ENCODE data around the gene TMEM40. TPM values are rescaled to one million over a fixed set of nuclear protein-coding genes. Genes with fewer than 3 reads are reported as not detected.

Gene TMEM40
- total and polyA plus RNA-seq, 2 of the 13 experiments (the other 11 are each of a cell fraction or from before 2014, with no cell fraction given) = 0.16 TPM; not detected in 1

- TF ChIP-seq BHLHE40 (IDR thresholded peaks at IDR 0.05; ENCODE audit: low read length) = peak; percentile 63
- peak; percentile 48 for TF ChIP-seq HNF4A (CRISPR knock-in tag; IDR thresholded peaks at IDR 0.05)
- TF ChIP-seq PHF5A (CRISPR knock-in tag; IDR thresholded peaks at IDR 0.05; ENCODE audit: low read depth, unreplicated experiment) = no peak
- no peak for TF ChIP-seq ZBTB3 (CRISPR knock-in tag; IDR thresholded peaks at IDR 0.05; ENCODE audit: borderline replicate concordance, low read depth)
- 0 out of 2 replicates have a peak, but pooled peaks have one; percentile 16 for TF ChIP-seq ZNF687 (CRISPR knock-in tag; IDR thresholded peaks at IDR 0.05)
- TF ChIP-seq ZNF569 (CRISPR knock-in tag; IDR thresholded peaks at IDR 0.05; ENCODE audit: borderline replicate concordance) = no peak
- no peak for TF ChIP-seq TMF1 (CRISPR knock-in tag; IDR thresholded peaks at IDR 0.05; ENCODE audit: low read depth)
- no peak for TF ChIP-seq KLF9 (CRISPR knock-in tag; IDR thresholded peaks at IDR 0.05; ENCODE audit: low read depth)
- no peak for TF ChIP-seq EP300 (IDR thresholded peaks at IDR 0.05; ENCODE audit: low read depth in 2 of 2, low read length in 2 of 2)
- TF ChIP-seq EP300 (CRISPR knock-in tag; IDR thresholded peaks at IDR 0.05; ENCODE audit: borderline replicate concordance) = no peak
- TF ChIP-seq TRAFD1 (CRISPR knock-in tag; IDR thresholded peaks at IDR 0.05; ENCODE audit: borderline replicate concordance) = no peak
- TF ChIP-seq ZNF746 (CRISPR knock-in tag; IDR thresholded peaks at IDR 0.05) = no peak
- TF ChIP-seq ZNF777 (CRISPR knock-in tag; IDR thresholded peaks at IDR 0.05) = no peak
- TF ChIP-seq ZNF124 (CRISPR knock-in tag; IDR thresholded peaks at IDR 0.05) = no peak
- peak; percentile 38; the same call in 1 of the 2 replicates for TF ChIP-seq SMC3 (IDR thresholded peaks at IDR 0.05; ENCODE audit: low read length)
- no peak for TF ChIP-seq NR2F1 (CRISPR knock-in tag; IDR thresholded peaks at IDR 0.05)
- no peak for TF ChIP-seq ZNF773 (CRISPR knock-in tag; IDR thresholded peaks at IDR 0.05; ENCODE audit: borderline replicate concordance)
- no peak for TF ChIP-seq CC2D1A (CRISPR knock-in tag; IDR thresholded peaks at IDR 0.05)
- no peak for TF ChIP-seq ZNF781 (CRISPR knock-in tag; IDR thresholded peaks at IDR 0.05; ENCODE audit: borderline replicate concordance, not compliant biosample characterization)
- TF ChIP-seq FOXO1 (CRISPR knock-in tag; IDR thresholded peaks at IDR 0.05) = no peak
- TF ChIP-seq SALL2 (CRISPR knock-in tag; IDR thresholded peaks at IDR 0.05) = no peak
- TF ChIP-seq ZHX1 (CRISPR knock-in tag; IDR thresholded peaks at IDR 0.05; ENCODE audit: low read depth) = no peak
- no peak for TF ChIP-seq ATM (IDR thresholded peaks at IDR 0.05; ENCODE audit: borderline replicate concordance)
- 0 out of 2 replicates have a peak, but pooled peaks have one; percentile 21 for TF ChIP-seq RXRA (CRISPR knock-in tag; IDR thresholded peaks at IDR 0.05)
Observed at GRCh38 chr3:12807066-12807465, 48.0 kb upstream of the TMEM40 start (continued).
